Measurements from ENCODE around the gene PALLD.
"Not testable (repeated sequence)": the region's sequence is repeated elsewhere in the genome, so short reads cannot be mapped to it uniquely, and the experiment has no call there.

PALLD gene

GRCh38 chr4:168794092-168794707, 297.3 kb downstream of the PALLD start:
- DNase-seq (ENCODE audit: low read depth in 2 of 2) = no peak

DNA sequence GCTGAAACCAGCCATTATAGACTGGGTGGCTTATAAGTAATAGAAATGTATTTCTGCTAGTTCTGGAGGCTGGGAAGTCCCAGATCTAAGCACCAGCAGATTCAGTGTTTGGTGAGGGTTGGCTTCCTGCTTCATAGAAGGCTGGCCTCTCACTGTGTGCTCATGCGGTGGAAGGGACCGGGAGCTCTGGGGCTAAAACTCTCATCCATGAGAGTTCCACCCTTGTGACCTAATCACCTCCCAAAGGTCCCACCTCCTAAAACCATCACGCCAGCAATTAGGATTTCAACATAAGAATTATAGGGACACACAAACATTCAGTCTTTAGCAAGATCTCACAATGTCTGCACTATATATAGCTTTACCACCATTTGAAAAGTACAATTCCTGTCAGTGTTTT, 298.0 kb downstream of the PALLD start:
- no peak for DNase-seq (ENCODE audit: low read depth in 2 of 2)

DNA sequence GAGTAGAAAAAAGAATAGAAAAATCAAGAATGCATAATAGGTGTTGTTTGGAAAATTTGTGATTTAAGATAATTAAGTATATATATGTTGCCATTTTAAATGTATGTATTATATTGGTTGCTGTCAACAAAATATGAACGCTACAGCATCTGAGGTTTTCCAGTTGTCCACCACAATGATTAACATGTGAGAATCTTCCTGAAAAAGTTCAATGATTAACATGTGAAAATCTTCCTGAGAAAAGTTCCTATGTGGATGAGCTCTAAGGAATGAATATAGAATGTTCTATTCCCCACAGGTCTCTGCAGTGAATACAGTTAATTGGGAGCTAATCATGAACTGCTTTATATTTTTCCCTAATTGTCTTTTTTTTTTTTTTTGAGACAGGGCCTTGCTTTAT, 298.5 kb downstream of the PALLD start:
- no peak for DNase-seq (ENCODE audit: low read depth in 2 of 2)

GRCh38 chr4:168796362-168797106, 299.7 kb downstream of the PALLD start:
- no peak for DNase-seq (ENCODE audit: low read depth in 2 of 2)

DNA sequence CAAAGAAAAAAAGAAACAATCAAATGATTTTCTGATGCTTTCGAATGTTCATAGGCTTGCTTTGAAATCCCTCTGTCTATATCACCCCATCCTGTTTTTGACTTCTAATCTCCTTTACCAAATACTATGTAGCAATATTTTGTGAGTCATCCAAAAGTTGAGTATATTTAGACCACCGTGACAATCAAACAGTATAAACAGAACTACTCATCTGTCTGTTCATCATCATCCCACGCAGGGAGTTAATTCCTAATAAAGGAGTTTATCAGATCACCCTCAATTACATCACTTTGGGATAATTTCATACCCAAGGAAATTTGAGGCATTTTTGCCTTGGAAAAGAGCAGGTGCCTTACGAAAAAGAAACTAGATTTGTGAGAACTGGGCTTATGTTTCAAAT, 300.3 kb downstream of the PALLD start:
- DNase-seq (ENCODE audit: low read depth in 2 of 2) = no peak

DNA sequence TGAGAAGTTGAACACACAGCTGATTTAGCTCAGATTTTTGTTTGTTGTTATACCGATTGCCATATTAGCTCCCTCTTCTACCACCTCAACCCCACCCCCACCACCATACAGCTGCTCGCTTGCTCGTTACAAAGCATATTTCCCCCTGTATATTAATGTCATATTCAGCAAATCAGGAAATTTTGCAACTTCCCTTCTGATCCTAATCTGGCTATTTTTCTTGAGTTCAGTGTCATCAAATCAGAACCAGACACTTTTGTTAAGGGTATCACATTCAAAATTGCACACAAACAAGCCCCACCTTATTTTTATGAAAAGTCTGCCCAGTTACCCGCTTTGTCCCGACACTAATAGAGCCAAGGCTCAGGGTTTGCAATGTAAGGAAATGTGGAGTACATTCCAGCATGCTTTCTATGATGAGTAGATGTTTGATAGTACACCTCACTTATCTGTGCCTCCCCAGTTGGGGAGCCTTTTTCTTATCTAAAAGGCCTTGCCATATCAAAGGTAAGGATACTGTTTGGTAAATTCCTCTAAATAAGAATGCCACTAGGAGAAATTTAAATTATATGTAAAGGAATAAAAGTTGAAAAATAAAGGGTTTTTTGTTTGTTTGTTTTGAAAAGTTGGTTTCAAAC, 301.0 kb downstream of the PALLD start:
- no peak for DNase-seq (ENCODE audit: low read depth in 2 of 2)

DNA sequence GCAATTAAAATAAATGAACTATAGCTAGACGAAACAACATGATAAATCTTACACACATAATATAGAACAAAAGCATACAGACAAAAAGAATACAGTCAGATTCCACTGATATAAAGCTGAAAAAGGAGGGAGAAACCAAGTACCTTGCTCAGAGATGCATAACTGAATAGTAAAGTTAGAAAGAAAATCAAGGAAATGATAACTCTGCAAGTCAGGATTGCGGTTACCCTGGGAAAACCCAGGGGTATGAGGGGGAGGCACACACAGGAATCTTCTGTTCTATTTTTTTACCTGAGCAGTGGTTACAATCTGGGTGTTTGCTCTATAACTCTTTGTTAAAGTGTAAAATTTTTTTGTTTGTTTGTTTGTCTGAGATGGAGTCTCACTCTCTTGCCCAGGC, 304.1 kb downstream of the PALLD start:
- DNase-seq (ENCODE audit: low read depth in 2 of 2) = no peak

- DNase-seq (ENCODE audit: low read depth in 2 of 2) = no peak
These were observed 305.4 kb downstream of the PALLD start for GRCh38 chr4:168802222-168802621.

GRCh38 chr4:168803052-168803451, 306.2 kb downstream of the PALLD start:
- not testable (repeated sequence) for DNase-seq (ENCODE audit: low read depth in 2 of 2)

DNA sequence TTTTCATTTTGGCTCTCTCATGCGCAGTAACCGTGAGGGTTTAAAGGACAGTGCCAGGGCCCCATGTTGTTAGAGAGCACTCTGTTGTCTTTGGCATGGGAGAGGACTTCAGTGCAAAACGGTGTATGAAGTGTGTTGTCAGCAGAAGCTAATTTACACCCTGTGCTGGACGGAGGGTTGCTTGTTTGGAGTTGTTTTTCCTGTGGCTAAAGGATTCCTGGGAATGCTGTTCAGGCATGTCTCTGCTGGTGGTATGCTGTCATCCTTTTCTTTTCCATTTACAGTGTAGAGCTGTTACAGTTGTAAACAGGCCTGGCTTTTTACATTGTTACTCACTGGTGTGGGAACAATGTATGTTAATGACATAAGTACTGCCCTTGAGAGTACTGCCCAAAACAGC, 306.9 kb downstream of the PALLD start:
- DNase-seq (ENCODE audit: low read depth in 2 of 2) = no peak

- no peak for DNase-seq (ENCODE audit: low read depth in 2 of 2)
These were observed 307.3 kb downstream of the PALLD start for GRCh38 chr4:168804146-168804545.

DNA sequence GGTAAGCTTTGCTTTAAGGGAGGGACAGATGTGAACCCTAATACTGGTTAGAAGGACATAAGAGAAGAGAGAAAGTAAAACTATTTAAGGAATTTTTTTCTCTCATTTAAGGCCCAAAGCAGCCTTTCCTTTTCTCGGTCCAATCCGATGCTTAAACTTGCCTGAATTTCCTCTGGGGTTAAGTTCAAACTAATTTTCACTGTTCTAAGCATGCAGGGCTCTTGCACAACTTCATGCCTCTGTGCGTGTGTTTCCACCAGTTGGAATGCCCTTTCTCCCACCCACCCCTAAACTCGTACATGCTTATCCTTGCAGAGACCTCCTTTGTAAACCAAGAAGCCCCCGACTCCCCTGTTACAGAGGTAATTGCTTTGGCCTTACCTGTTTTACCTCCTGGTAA, 308.5 kb downstream of the PALLD start:
- no peak for DNase-seq (ENCODE audit: low read depth in 2 of 2)

DNA sequence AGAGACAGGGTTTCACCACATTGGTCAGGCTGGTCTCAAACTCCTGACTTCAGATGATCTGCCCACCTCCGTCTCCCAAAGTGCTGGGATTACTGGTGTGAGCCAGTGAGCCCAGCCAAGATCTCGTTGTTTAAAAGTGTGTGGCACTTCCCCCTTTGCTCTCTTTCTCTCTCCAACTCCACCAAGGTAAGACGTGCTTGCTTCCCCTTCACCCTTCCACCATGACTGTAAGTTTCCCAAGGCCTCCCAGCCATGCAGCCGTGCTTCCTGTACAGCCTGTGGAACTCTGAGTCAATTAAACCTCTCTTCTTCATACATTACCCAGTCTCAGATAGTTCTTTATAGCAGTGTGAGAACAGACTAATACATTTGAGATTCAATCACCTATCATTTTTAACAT, 309.4 kb downstream of the PALLD start:
- DNase-seq (ENCODE audit: low read depth in 2 of 2) = not testable (repeated sequence)

DNA sequence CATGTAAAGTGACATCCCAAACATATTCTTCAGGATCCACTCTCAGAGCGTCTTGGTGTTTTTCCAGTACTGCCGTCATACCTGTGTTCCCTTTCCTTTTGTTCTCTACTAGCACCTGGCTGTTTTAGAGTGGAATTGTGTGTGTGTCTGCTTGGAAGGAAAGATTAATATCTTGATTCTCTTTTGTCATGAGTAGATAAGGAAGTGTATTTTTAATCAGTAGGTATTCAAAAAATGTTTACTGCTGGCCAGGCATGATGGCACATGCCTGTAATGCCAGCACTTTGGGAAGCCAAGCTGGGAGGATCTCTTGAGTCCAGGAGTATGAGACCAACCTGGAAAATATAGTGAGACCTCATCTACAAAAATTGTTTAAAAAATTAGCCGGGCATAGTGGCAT, 314.4 kb downstream of the PALLD start:
- DNase-seq (ENCODE audit: low read depth in 2 of 2) = no peak

DNA sequence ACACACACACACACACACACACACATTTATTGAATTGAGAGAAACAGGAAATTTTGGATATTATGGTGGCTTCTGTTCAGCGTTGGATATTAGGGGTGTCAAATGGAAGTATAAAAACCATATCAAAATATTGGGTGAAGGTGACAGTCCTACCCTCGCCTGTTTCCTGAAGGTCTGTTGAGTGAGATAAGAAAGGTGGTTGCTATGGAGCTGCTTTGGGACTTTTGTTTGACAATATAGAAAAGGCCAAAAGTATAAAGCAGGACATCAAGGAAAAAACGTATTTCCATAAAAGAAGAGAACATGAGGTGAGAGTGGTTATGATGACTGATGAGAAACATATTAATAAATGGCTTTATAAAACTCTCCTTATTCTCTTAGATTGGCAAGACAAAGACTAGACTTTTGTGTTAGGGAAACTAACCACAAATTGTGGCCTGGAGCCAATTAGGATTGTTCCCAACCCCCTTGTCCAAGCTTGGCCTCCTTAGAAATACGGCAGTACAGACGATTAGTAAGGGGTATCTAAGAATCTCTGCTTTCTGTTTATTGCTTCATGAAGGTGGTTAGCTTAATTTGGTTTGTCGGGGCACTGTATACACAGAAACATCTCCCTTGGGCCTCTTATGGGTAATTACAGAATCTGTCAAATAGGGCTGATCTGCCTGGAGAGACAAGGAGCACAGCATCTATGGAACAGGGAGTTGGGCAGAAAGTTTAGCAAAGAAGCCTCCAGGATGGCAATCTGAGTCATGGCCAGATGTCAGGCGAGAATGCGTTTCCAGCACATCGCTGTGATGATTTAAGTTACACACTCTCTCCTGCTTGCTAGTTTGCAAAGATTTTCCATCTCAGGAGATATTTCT, 315.2 kb downstream of the PALLD start:
- DNase-seq (ENCODE audit: low read depth in 2 of 2) = no peak

- no peak for DNase-seq (ENCODE audit: low read depth in 2 of 2)
These were observed 316.0 kb downstream of the PALLD start for GRCh38 chr4:168812806-168813205.

DNA sequence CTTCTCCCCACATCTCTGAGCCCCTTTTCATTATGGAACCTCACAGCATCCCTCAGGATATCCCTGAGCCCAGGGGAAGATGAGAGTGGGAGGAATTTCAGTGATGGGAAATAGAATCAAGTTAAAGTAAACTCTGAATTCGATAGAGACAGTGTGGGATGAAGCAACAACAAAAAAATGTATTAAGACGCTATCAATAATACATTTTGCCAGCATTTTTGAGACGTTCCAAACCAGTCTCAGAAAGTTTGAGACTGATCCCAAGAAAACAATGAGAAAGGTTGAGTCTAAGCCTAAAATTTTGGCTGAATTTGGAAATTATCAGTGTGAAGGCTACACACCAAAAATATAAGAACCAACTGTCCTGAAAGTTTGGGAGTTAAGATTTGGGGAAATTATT, 317.0 kb downstream of the PALLD start:
- no peak for DNase-seq (ENCODE audit: low read depth in 2 of 2)

DNA sequence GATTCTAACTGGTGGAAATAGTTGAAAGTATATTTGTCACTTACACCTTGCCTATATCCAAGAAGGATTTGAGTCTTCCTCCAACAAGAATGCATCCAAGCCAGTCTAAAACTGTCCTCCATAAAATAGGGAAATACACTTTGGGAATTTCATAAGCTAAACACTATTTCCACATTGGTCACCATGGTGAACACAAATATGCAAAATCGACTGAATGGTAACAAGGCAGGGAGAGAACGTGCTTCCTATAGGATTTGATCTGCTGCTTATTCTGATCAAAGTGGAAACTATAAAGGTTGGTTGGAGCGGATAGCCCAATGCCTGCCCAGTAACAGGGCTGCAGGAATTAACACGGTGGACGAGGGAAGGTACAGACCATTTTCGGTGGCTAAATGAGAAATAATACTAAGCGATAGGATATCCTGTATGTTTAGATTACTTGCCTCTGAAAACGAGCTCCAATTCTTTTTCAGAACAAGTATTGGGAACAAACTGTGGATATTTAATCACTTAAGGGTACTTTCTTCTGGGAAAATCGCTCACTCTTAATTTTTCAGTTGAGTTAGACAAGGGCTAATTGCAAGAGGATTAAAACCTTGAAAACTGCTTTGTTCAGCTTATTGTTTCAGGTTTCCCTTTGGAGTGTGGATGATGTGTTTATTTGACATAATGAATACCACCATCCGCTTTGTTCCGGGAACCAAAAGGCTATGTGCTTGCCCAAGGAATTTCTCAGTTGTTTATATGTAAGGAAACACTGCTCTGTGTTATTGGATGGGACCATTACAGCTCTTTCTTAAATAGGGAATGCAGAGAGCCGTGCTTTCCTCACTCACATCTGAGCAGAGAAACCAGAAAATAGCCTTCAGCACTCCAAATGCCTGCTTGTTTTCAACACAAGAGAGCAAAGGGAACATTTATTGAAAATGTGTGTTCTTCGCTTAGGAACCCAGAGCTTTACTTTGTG, 318.8 kb downstream of the PALLD start:
- no peak for DNase-seq (ENCODE audit: low read depth in 2 of 2)

DNA sequence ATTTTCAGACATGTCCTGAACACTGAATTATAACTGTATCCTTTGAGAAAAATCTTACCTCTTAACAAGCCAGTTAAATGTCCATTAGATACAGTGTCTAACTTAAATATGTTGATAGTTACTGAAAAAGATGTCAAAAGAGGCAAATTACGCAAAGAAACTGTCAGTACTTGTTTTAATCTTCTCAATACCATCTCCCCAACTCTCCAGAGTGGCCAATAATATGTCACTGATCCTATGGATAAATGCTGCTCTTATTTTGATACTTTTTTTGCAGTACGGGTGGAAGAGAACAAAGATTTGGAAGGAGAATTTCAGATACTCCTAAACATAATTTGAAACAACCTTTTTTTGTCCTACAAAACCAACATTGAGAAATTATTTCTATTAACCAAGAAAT, 320.5 kb downstream of the PALLD start:
- no peak for DNase-seq (ENCODE audit: low read depth in 2 of 2)

DNA sequence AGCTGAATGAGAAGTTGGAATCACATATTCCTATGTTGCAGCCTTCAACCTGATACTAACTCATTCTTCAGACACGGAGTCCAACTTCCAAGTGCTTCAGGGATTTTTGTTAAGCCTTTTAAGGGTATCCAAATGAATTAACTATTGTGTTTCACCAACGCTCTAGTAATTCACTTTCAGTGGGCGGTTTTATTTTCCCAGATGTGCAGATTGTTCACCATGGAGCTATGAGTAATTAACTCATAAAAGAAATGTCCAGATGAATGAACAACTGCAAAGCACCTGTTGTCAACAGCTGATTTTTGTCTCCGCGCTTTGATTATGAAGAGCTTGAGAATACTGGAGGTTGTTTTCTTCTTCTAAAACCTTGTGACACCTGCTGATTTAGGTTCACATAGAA, 325.6 kb downstream of the PALLD start:
- no peak for DNase-seq (ENCODE audit: low read depth in 2 of 2)

GRCh38 chr4:168825975-168826374, 329.1 kb downstream of the PALLD start:
- DNase-seq (ENCODE audit: low read depth in 2 of 2) = no peak
